T-cell (primary cell): ENCODE data around the gene ZNF28. TPM values are rescaled to one million over a fixed set of nuclear protein-coding genes. Genes with fewer than 3 reads are reported as not detected.
A peak's percentile ranks its signal among the peaks of the same experiment; 100 is the strongest.
"Not testable (repeated sequence)": the region's sequence is repeated elsewhere in the genome, so short reads cannot be mapped to it uniquely, and the experiment has no call there.

Experiments
- ATAC-seq, 4 experiments: fragments of 200-7000 bp in 3 of 4; fragments of 150-1000 bp in 1 of 4; cut with Tn5 transposase; replicated peaks in 1 of 4; 1 replicate in 3 of 4; 2 replicates in 1 of 4; pipeline ENCODE4 v1.10.0; 2021; ENCODE audit warnings: moderate library complexity in 3 of 4, mild to moderate bottlenecking in 2 of 4, moderate number of reproducible peaks in 1 of 4
- CTCF ChIA-PET, 2 donors: fragments of 300-600 bp; sonication (Branson Sonifier 250); formaldehyde crosslinking; loops; one replicate each; lab custom pipeline; 2022; ENCODE audit warnings: antibody characterized with exemption in 2 of 2; lab: Charles Lee
- POLR2A ChIA-PET, 2 donors: fragments of 300-600 bp; sonication (Branson Sonifier 250); formaldehyde crosslinking; loops; one replicate each; lab custom pipeline; 2022; ENCODE audit warnings: antibody characterized with exemption in 2 of 2; lab: Charles Lee
- DNase-seq, 35 experiments: peaks; one replicate each; pipeline versions ENCODE4 v3.0.0 to v3.0.0-alpha.2; 2013 to 2023
- H3K27ac ChIP-seq: one replicate; pipeline ENCODE4 v1.5.1; 2013; ENCODE audit warnings: low read length
- H3K27me3 ChIP-seq, 2 experiments: replicated peaks in 1 of 2; 1 replicate in 1 of 2; 2 replicates in 1 of 2; pipeline versions ENCODE4 v1.6.1 to v1.7.0; 2013; ENCODE audit warnings: low read length in 1 of 2, mixed read lengths in 1 of 2; ENCODE audit not compliant: control insufficient read depth in 2 of 2, insufficient read depth in 2 of 2; ENCODE audit errors: extremely low read depth in 1 of 2
- H3K36me3 ChIP-seq, 2 donors: 1 replicate in 1 of 2; 2 replicates in 1 of 2; pipeline versions ENCODE4 v1.6.1 to v1.7.0; 2013; ENCODE audit warnings: low read length in 1 of 2; ENCODE audit not compliant: control insufficient read depth in 2 of 2, insufficient read depth in 1 of 2; ENCODE audit errors: extremely low read depth in 1 of 2
- H3K4me1 ChIP-seq, 2 experiments: 1 replicate in 1 of 2; 2 replicates in 1 of 2; pipeline versions ENCODE4 v1.6.1 to v1.7.0; 2013; ENCODE audit warnings: low read length in 2 of 2, mixed read lengths in 1 of 2; ENCODE audit not compliant: insufficient read depth in 2 of 2, control insufficient read depth in 1 of 2; ENCODE audit errors: extremely low read depth in 1 of 2
- H3K4me3 ChIP-seq, 2 donors: 1 replicate in 1 of 2; 2 replicates in 1 of 2; pipeline versions ENCODE4 v1.5.1 to v1.7.0; 2013; ENCODE audit warnings: mild to moderate bottlenecking in 2 of 2, low read length in 1 of 2, moderate library complexity in 1 of 2; ENCODE audit not compliant: control insufficient read depth in 1 of 2; ENCODE audit errors: extremely low read depth in 1 of 2
- H3K9me3 ChIP-seq: 2 replicates; pipeline ENCODE4 v1.7.0; 2013
- H3K27ac Mint-ChIP-seq, 2 donors: one replicate each; pipeline ENCODE4 v1.8.0; 2020 to 2021; ENCODE audit warnings: mild to moderate bottlenecking in 2 of 2, mixed read lengths in 2 of 2
- H3K27me3 Mint-ChIP-seq, 2 donors: one replicate each; pipeline ENCODE4 v1.8.0; 2021 to 2022; ENCODE audit warnings: mixed read lengths in 2 of 2
- H3K36me3 Mint-ChIP-seq: one replicate; pipeline ENCODE4 v1.8.0; 2021; ENCODE audit warnings: mixed read lengths
- H3K4me1 Mint-ChIP-seq, 3 donors: one replicate each; pipeline ENCODE4 v1.8.0; 2020 to 2022; ENCODE audit warnings: mixed read lengths in 3 of 3, mild to moderate bottlenecking in 1 of 3
- H3K4me3 Mint-ChIP-seq, 3 donors: one replicate each; pipeline ENCODE4 v1.8.0; 2020 to 2022; ENCODE audit warnings: mild to moderate bottlenecking in 3 of 3, mixed read lengths in 3 of 3, moderate library complexity in 3 of 3
- H3K9me3 Mint-ChIP-seq, 3 donors: one replicate each; pipeline ENCODE4 v1.8.0; 2020 to 2022; ENCODE audit warnings: mixed read lengths in 3 of 3
- WGBS: methylation state at CpG from one replicate; pipeline ENCODE4 v1.1.5; 2013; ENCODE audit warnings: missing lambda C conversion rate; ENCODE audit not compliant: insufficient coverage; 5-methylcytosine and 5-hydroxymethylcytosine counted together
- total RNA-seq, 35 experiments: library from RNA in 6 of 35; stranded (reverse) in 6 of 35; fragments of 120-200 nt in 1 of 35; gene quantifications; one replicate each; pipeline versions ENCODE4 v1.2.1 to v1.2.4 and lab custom pipeline; 2013 to 2026

ZNF28 gene
- total RNA-seq, 5 donors from 2014 or later (not counting 1 experiment from before 2014, with no cell fraction given), result 7.7 to 19.5 (median 17.4) TPM

- H3K27ac ChIP-seq, ATAC-seq, H3K4me1 Mint-ChIP-seq, H3K4me1 ChIP-seq, POLR2A ChIA-PET, CTCF ChIA-PET, H3K27ac Mint-ChIP-seq, H3K4me3 Mint-ChIP-seq, H3K4me3 ChIP-seq, DNase-seq, H3K27me3 Mint-ChIP-seq, H3K27me3 ChIP-seq: not testable (repeated sequence)
- WGBS, result 100% methylated on average over 2 of the region's 10 CpGs
- H3K36me3 ChIP-seq, result peaks cover 24 to 53% of the 10 kb centered on the region in 2 donors
- Mint-ChIP-seq H3K9me3 (peaks cover 19 to 62% (median 61%) of the 10 kb centered on the region in 3 donors), H3K36me3 (peaks cover 87% of the 10 kb centered on the region)
- peaks cover 34% of the 10 kb centered on the region for H3K9me3 ChIP-seq
Measured at GRCh38 chr19:52840825-52841465, 19.5 kb upstream of the ZNF28 start.

GRCh38 chr19:52834289-52834688, 12.9 kb upstream of the ZNF28 start:
- CTCF ChIA-PET, H3K4me3 ChIP-seq, H3K27ac ChIP-seq, POLR2A ChIA-PET, H3K27me3 ChIP-seq, H3K27me3 Mint-ChIP-seq, ATAC-seq, H3K4me1 Mint-ChIP-seq, DNase-seq, H3K27ac Mint-ChIP-seq, H3K36me3 ChIP-seq, H3K9me3 ChIP-seq, H3K4me3 Mint-ChIP-seq, H3K4me1 ChIP-seq: not testable (repeated sequence)
- no CpG with 5 or more reads among the region's 1 CpG for WGBS
- peaks cover 35% of the 10 kb centered on the region for H3K36me3 Mint-ChIP-seq
- peaks cover 16 to 60% (median 45%) of the 10 kb centered on the region in 3 donors for H3K9me3 Mint-ChIP-seq

GRCh38 chr19:52833541-52833940, 12.1 kb upstream of the ZNF28 start:
- H3K36me3 ChIP-seq, H3K27ac Mint-ChIP-seq, H3K4me3 ChIP-seq, H3K27me3 Mint-ChIP-seq, POLR2A ChIA-PET, H3K9me3 ChIP-seq, H3K4me1 Mint-ChIP-seq, CTCF ChIA-PET, H3K27me3 ChIP-seq, ATAC-seq, H3K4me1 ChIP-seq, H3K4me3 Mint-ChIP-seq: not testable (repeated sequence)
- H3K36me3 Mint-ChIP-seq, result peaks cover 32% of the 10 kb centered on the region
- H3K27ac ChIP-seq, result peak overlapping the region; percentile 35
- H3K9me3 Mint-ChIP-seq, result peaks cover 16 to 57% (median 43%) of the 10 kb centered on the region in 3 donors
- WGBS, result 76% methylated on average over 3 of the region's 5 CpGs
- peak in 10 of 35 experiments; percentile 1 to 30 (median 20) for DNase-seq

GRCh38 chr19:52829866-52830265, 8.4 kb upstream of the ZNF28 start:
- POLR2A ChIA-PET, H3K36me3 Mint-ChIP-seq, DNase-seq, H3K27ac Mint-ChIP-seq, ATAC-seq, H3K4me3 ChIP-seq, H3K9me3 ChIP-seq, H3K4me1 Mint-ChIP-seq, CTCF ChIA-PET, H3K4me1 ChIP-seq, H3K4me3 Mint-ChIP-seq, H3K36me3 ChIP-seq, H3K27me3 ChIP-seq, H3K27me3 Mint-ChIP-seq, H3K27ac ChIP-seq: not testable (repeated sequence)
- 94% methylated on average over 3 of the region's 7 CpGs for WGBS
- peaks cover 5 to 35% (median 22%) of the 10 kb centered on the region in 3 donors for H3K9me3 Mint-ChIP-seq

- POLR2A ChIA-PET, result no interaction called here
- peaks cover 0 to 26% (median 12%) of the 10 kb centered on the region in 3 donors for H3K9me3 Mint-ChIP-seq
- no peaks in the 10 kb centered on the region for H3K9me3 ChIP-seq
- H3K27me3 Mint-ChIP-seq, result no peaks in the 10 kb centered on the region
- no peaks in the 10 kb centered on the region for H3K36me3 ChIP-seq
- peaks cover 2% of the 10 kb centered on the region for H3K36me3 Mint-ChIP-seq
- peaks cover 3 to 9% (median 9%) of the 10 kb centered on the region in 3 donors for H3K4me1 Mint-ChIP-seq
- no peaks in the 10 kb centered on the region for H3K27me3 ChIP-seq
- no peak overlapping the region for H3K4me3 Mint-ChIP-seq
- H3K4me3 ChIP-seq, result no peak overlapping the region
- H3K4me1 ChIP-seq, result peaks cover 0 to 5% of the 10 kb centered on the region in 2 experiments
- ATAC-seq (no peak), DNase-seq (no peak)
- no peak overlapping the region for H3K27ac Mint-ChIP-seq
- H3K27ac ChIP-seq, result no peak overlapping the region
- CTCF ChIA-PET, result no interaction called here
- no CpG with 5 or more reads among the region's 5 CpGs for WGBS
Measured at GRCh38 chr19:52825765-52826164, 4.3 kb upstream of the ZNF28 start.

GRCh38 chr19:52823676-52824075, 2.2 kb upstream of the ZNF28 start:
- Mint-ChIP-seq H3K4me3 (no peak overlapping the region), H3K4me1 (peaks cover 15 to 26% (median 19%) of the 10 kb centered on the region in 3 donors), H3K36me3 (peaks cover 10% of the 10 kb centered on the region), H3K27ac (no peak overlapping the region), H3K27me3 (no peaks in the 10 kb centered on the region), H3K9me3 (peaks cover 0 to 22% (median 5%) of the 10 kb centered on the region in 3 donors)
- POLR2A ChIA-PET, result no interaction called here
- CTCF ChIA-PET, result no interaction called here
- no peaks in the 10 kb centered on the region for H3K36me3 ChIP-seq
- no peaks in the 10 kb centered on the region for H3K9me3 ChIP-seq
- DNase-seq (no peak), ATAC-seq (no peak)
- H3K4me1 ChIP-seq, result peaks cover 0 to 10% of the 10 kb centered on the region in 2 experiments
- H3K4me3 ChIP-seq, result no peak overlapping the region
- H3K27ac ChIP-seq, result no peak overlapping the region
- 96% methylated on average over 4 of the region's 12 CpGs for WGBS
- H3K27me3 ChIP-seq, result no peaks in the 10 kb centered on the region
